B cell (primary cell): ENCODE measurements around the gene SEMA3E. TPM values are rescaled to one million over a fixed set of nuclear protein-coding genes. Genes with fewer than 3 reads are reported as not detected.

Source experiments
- ATAC-seq: fragments of 200-7000 bp; cut with Tn5 transposase; one replicate; pipeline ENCODE4 v1.10.0; 2021; ENCODE audit warnings: low read depth, mild to moderate bottlenecking, moderate number of reproducible peaks, moderate library complexity
- CTCF ChIA-PET: fragments of 350-600 bp; sonication (Branson Sonifier 250); formaldehyde crosslinking; loops from one replicate; lab custom pipeline; 2021; ENCODE audit warnings: antibody characterized with exemption, inconsistent platforms; lab: Charles Lee
- POLR2A ChIA-PET: fragments of 350-600 bp; sonication (Branson Sonifier 250); formaldehyde crosslinking; loops from one replicate; lab custom pipeline; 2021; ENCODE audit warnings: antibody characterized with exemption; lab: Charles Lee
- DNase-seq: peaks from one replicate; pipeline ENCODE4 v3.0.0; 2013
- H2AFZ ChIP-seq: 2 replicates; pipeline ENCODE4 v1.6.1; 2012; ENCODE audit warnings: mild to moderate bottlenecking, low read depth, low read length; ENCODE audit not compliant: insufficient read depth, poor library complexity, severe bottlenecking
- H3K27ac ChIP-seq, 2 donors: 1 replicate in 1 of 2; 2 replicates in 1 of 2; pipeline ENCODE4 v1.5.1; 2012 to 2013; ENCODE audit warnings: low read length in 2 of 2, mild to moderate bottlenecking in 2 of 2, moderate library complexity in 1 of 2
- H3K27me3 ChIP-seq, 4 experiments: fragments of 200-600 bp in 1 of 4; sonication (generic) in 1 of 4; replicated peaks in 1 of 4; 1 replicate in 2 of 4; 2 replicates in 2 of 4; pipeline versions ENCODE4 v1.6.1 to v1.7.0; 2013 to 2016; ENCODE audit warnings: low read length in 3 of 4, mild to moderate bottlenecking in 2 of 4, mixed read lengths in 1 of 4, moderate library complexity in 1 of 4; ENCODE audit not compliant: insufficient read depth in 4 of 4, control insufficient read depth in 3 of 4; ENCODE audit errors: control extremely low read depth in 1 of 4
- H3K36me3 ChIP-seq, 2 experiments: replicated peaks in 1 of 2; 1 replicate in 1 of 2; 2 replicates in 1 of 2; pipeline versions ENCODE4 v1.6.1 to v1.7.1; 2013; ENCODE audit warnings: low read length in 1 of 2; ENCODE audit not compliant: insufficient read depth in 2 of 2, control insufficient read depth in 1 of 2; ENCODE audit errors: control extremely low read depth in 1 of 2, extremely low read depth in 1 of 2
- H3K4me1 ChIP-seq, 2 donors: fragments of 200-600 bp in 1 of 2; sonication (generic) in 1 of 2; 1 replicate in 1 of 2; 2 replicates in 1 of 2; pipeline versions ENCODE4 v1.5.1 to v1.6.1; 2013 to 2017; ENCODE audit warnings: low read length in 2 of 2; ENCODE audit not compliant: control insufficient read depth in 2 of 2, insufficient read depth in 2 of 2
- H3K4me2 ChIP-seq: replicated peaks from 2 replicates; pipeline ENCODE3; 2012; ENCODE audit warnings: mild to moderate bottlenecking, low read depth, low read length; ENCODE audit not compliant: poor library complexity, severe bottlenecking
- H3K4me3 ChIP-seq, 5 experiments: fragments of 200-600 bp in 1 of 5; sonication (generic) in 1 of 5; 1 replicate in 3 of 5; 2 replicates in 2 of 5; pipeline versions ENCODE4 v1.5.1 to v1.7.0; 2011 to 2016; ENCODE audit warnings: low read length in 4 of 5, mild to moderate bottlenecking in 4 of 5, low read depth in 2 of 5, control low read depth in 1 of 5, moderate library complexity in 1 of 5; ENCODE audit not compliant: insufficient read depth in 1 of 5; ENCODE audit errors: control extremely low read depth in 1 of 5, extremely low read depth in 1 of 5
- H3K79me2 ChIP-seq: fragments of 200-600 bp; sonication (generic); one replicate; pipeline ENCODE4 v1.6.0; 2016; ENCODE audit warnings: low read length; ENCODE audit not compliant: control insufficient read depth, insufficient read depth
- H3K9ac ChIP-seq: fragments of 200-600 bp; sonication (generic); 2 replicates; pipeline ENCODE4 v1.6.1; 2017; ENCODE audit warnings: mild to moderate bottlenecking, low read length, moderate library complexity
- H3K9me3 ChIP-seq, 3 donors: one replicate each; pipeline versions ENCODE4 v1.6.1 to v1.7.1; 2013; ENCODE audit warnings: low read length in 2 of 3; ENCODE audit not compliant: control insufficient read depth in 2 of 3, insufficient read depth in 1 of 3; ENCODE audit errors: control extremely low read depth in 1 of 3
- H4K20me1 ChIP-seq: 2 replicates; pipeline ENCODE4 v1.6.0; 2012; ENCODE audit warnings: mild to moderate bottlenecking, low read length; ENCODE audit not compliant: insufficient read depth, control insufficient read depth, poor library complexity, severe bottlenecking
- H3K27ac Mint-ChIP-seq: one replicate; pipeline ENCODE4 v1.8.0; 2021; ENCODE audit warnings: mixed read lengths
- H3K27me3 Mint-ChIP-seq: one replicate; pipeline ENCODE4 v1.8.0; 2021; ENCODE audit warnings: mixed read lengths
- H3K4me1 Mint-ChIP-seq: one replicate; pipeline ENCODE4 v1.8.0; 2021; ENCODE audit warnings: mixed read lengths
- H3K4me3 Mint-ChIP-seq: one replicate; pipeline ENCODE4 v1.8.0; 2021; ENCODE audit warnings: mixed read lengths
- H3K9me3 Mint-ChIP-seq: one replicate; pipeline ENCODE4 v1.8.0; 2022; ENCODE audit warnings: mixed read lengths; ENCODE audit not compliant: insufficient read depth
- EZH2 ChIP-seq: IDR thresholded peaks from 2 replicates; pipeline ENCODE4 v1.6.1; 2012; ENCODE audit warnings: borderline replicate concordance, low read depth, mild to moderate bottlenecking, moderate library complexity, low read length; ENCODE audit not compliant: insufficient read depth, poor library complexity, severe bottlenecking
- WGBS: methylation state at CpG from one replicate; pipeline ENCODE4 v1.1.5; 2013; ENCODE audit warnings: missing lambda C conversion rate; ENCODE audit not compliant: insufficient coverage; 5-methylcytosine and 5-hydroxymethylcytosine counted together
- intact Hi-C: fragments of 100-400 bp; cut with micrococcal nuclease; formaldehyde crosslinking; loops from one replicate; pipeline ENCODE4 v1.10.0; 2022
- polyA plus RNA-seq: library from polyadenylated mRNA; depleted of rRNA; stranded (reverse); fragments of >200 nt; gene quantifications from 2 replicates; pipeline ENCODE4 v1.2.3, GENCODE V29; 2012
- total RNA-seq, 2 donors: library from RNA; stranded (reverse); fragments of 120-200 nt in 1 of 2; gene quantifications; 1 replicate in 1 of 2; 2 replicates in 1 of 2; pipeline versions ENCODE4 v1.2.3 to v1.2.4, GENCODE V29; 2013 to 2022
- TF ChIP-seq, protein P1 (sequence below): fragments of 200-600 bp; IDR thresholded peaks from one replicate; pipeline ENCODE4 v1.8.0; 2022; ENCODE audit warnings: antibody characterized with exemption, mild to moderate bottlenecking

The SEMA3E gene
- total and polyA plus RNA-seq, 2 donors (not counting 1 experiment from before 2014, with no cell fraction given), result not detected

DNA sequence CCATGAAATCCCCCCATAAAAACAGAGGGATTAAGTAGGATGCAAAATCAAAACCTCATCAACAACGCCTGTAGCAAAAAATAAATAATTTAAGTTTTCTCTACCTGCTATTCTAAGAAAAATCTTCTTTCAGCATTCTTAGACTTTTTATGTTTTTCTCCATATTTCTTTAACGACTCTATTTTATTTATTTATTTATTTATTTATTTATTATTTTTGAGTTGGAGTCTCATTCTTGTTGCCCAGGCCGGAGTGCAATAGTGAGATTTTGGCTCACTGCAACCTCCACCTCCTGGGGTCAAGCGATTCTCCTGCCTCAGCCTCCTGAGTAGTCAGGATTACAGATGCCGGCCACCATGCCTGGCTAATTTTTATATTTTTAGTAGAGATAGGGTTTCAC lies 192.5 kb downstream of the SEMA3E start:
- Histone ChIP-seq H3K27ac (no peak overlapping the region), H3K4me1 (no peaks in the 10 kb centered on the region), H3K36me3 (no peaks in the 10 kb centered on the region), H3K9me3 (no peaks in the 10 kb centered on the region), H2AFZ (no peak overlapping the region), H3K4me2 (no peak overlapping the region), H3K9ac (no peak overlapping the region), H3K4me3 (no peak overlapping the region), H3K27me3 (no peaks in the 10 kb centered on the region), H4K20me1 (no peaks in the 10 kb centered on the region), H3K79me2 (no peaks in the 10 kb centered on the region)
- CTCF ChIA-PET, result no interaction called here
- Mint-ChIP-seq H3K4me1 (no peaks in the 10 kb centered on the region), H3K27me3 (no peaks in the 10 kb centered on the region), H3K9me3 (no peaks in the 10 kb centered on the region), H3K27ac (no peak overlapping the region), H3K4me3 (no peak overlapping the region)
- POLR2A ChIA-PET, result no interaction called here
- WGBS, result 100% methylated on average over 1 of the region's 5 CpGs
- ATAC-seq, result no peak
- no peak for TF ChIP-seq EZH2
- TF ChIP-seq, protein P1, sequence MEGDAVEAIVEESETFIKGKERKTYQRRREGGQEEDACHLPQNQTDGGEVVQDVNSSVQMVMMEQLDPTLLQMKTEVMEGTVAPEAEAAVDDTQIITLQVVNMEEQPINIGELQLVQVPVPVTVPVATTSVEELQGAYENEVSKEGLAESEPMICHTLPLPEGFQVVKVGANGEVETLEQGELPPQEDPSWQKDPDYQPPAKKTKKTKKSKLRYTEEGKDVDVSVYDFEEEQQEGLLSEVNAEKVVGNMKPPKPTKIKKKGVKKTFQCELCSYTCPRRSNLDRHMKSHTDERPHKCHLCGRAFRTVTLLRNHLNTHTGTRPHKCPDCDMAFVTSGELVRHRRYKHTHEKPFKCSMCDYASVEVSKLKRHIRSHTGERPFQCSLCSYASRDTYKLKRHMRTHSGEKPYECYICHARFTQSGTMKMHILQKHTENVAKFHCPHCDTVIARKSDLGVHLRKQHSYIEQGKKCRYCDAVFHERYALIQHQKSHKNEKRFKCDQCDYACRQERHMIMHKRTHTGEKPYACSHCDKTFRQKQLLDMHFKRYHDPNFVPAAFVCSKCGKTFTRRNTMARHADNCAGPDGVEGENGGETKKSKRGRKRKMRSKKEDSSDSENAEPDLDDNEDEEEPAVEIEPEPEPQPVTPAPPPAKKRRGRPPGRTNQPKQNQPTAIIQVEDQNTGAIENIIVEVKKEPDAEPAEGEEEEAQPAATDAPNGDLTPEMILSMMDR, result no peak
- DNase-seq, result no peak
- intact Hi-C loops, result no loop called here

DNA sequence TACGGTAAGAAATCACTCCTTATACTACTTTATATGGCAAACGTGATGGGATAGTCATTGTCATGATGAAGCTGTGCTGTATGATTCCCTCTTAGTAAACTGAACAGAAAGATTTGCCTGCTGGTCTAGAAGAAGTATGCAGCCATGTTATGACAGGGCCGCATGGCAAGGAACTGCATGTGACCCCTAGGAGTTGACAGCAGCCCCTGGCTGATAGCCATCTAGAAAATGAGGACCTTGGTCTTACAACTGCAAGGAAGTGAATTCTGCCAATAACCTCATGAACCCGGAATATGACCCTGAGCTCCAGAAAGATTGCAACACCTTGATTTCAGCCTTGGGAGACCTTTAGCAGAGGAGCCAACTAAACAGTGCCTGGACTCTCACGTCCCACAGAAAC lies 193.3 kb downstream of the SEMA3E start:
- ChIA-PET POLR2A (no interaction called here), CTCF (no interaction called here)
- H3K27ac ChIP-seq, result no peak overlapping the region
- no peaks in the 10 kb centered on the region for H3K36me3 ChIP-seq
- no peak overlapping the region for H3K4me2 ChIP-seq
- TF ChIP-seq, protein P1, result no peak
- TF ChIP-seq EZH2, result no peak
- ATAC-seq (no peak), DNase-seq (no peak)
- H3K9me3 Mint-ChIP-seq, result no peaks in the 10 kb centered on the region
- H3K27me3 Mint-ChIP-seq, result no peaks in the 10 kb centered on the region
- no peaks in the 10 kb centered on the region for H3K27me3 ChIP-seq
- H3K27ac Mint-ChIP-seq, result no peak overlapping the region
- no peaks in the 10 kb centered on the region for H3K79me2 ChIP-seq
- H3K9ac ChIP-seq, result no peak overlapping the region
- H4K20me1 ChIP-seq, result no peaks in the 10 kb centered on the region
- H3K4me1 Mint-ChIP-seq, result no peaks in the 10 kb centered on the region
- H2AFZ ChIP-seq, result no peak overlapping the region
- intact Hi-C loops, result no loop called here
- H3K4me3 ChIP-seq, result no peak overlapping the region
- H3K4me3 Mint-ChIP-seq, result no peak overlapping the region
- 84% methylated on average over 3 of the region's 5 CpGs for WGBS
- H3K9me3 ChIP-seq, result no peaks in the 10 kb centered on the region
- no peaks in the 10 kb centered on the region for H3K4me1 ChIP-seq
